ENCODE measurements around the gene STRBP.
A peak's percentile ranks its signal among the peaks of the same experiment; 100 is the strongest.
"Not testable (repeated sequence)": the region's sequence is repeated elsewhere in the genome, so short reads cannot be mapped to it uniquely, and the experiment has no call there.

Gene STRBP

DNA sequence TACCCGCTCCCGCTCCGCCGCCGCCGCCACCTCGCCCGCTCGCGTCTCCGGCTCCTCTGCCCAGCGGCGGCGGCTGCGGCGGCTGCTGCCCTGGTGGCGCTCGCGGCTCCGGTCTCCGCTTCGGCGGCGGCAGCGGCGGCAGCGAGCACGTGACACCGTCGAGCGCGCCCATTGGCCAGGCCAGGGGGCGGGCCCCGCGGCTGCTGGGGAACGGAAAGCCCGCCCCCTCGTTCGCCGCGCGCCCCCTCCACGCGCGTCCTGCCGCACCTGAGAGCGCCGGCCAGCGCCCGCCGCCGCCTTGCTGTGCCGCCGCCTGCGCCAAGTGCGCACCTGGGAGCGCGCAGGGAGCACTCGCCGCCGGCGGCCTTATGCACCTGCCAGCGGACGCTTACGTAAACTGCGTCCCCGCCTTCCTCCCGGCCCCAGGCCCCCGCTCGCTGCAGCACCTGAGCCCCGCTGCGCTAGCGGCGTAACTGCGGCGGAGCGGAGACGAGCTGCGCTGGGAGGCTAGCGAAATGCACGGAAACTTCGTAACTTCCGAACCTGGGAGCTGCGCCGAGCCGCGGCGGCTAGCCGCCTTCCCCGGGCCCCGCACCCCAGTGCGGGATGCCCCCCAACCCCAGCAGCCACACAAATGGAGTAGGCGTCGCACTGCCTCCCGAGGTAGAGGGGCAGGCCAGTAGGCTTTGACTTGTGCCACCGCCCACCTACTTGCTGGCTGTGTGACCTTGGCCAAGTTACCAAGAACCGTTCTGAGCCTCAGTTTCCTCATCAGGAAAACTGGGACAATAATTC lies at the start of gene STRBP:
Gene STRBP, minus strand, starts transcription at position 122 of the 795 bp plus-strand sequence. CDS start 84,452 bp downstream, outside the sequence.
- DNase-seq, result peak; percentile 91 to 94

DNA sequence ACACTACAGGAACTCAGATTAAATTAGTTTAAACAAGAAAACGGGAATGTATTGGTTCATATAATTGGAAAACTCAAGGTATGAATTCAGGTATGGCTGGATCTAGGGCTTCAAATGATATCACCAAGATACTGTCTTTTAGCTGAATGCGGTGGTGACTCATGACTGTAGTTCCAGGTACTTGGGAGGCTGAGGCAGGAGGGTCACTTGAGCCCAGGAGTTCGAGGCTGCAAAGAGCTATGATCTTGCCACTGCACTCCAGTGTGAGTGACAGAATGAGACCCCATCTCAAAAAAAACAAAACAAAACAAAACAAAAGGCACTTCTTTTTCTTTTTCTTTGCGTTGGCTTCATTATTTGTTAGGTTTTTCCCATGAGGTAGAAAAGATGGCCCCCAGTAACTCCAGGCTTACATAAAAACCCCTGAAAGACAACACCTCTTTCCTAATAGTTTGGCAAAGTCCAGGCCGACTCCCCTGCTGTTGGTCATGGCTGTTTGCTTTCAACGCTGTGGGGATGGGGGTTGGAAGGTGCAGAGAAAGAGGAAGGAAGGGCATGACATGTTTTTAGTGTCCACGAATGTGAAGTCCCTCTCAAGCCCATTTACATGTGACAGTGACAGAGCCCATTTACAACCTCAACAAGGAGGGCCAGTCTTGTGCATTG lies 47.8 kb upstream of the STRBP start:
- no peak for DNase-seq

- DNase-seq, result no peak
These were observed 47.2 kb upstream of the STRBP start for GRCh38 chr9:123315635-123316034.

DNA sequence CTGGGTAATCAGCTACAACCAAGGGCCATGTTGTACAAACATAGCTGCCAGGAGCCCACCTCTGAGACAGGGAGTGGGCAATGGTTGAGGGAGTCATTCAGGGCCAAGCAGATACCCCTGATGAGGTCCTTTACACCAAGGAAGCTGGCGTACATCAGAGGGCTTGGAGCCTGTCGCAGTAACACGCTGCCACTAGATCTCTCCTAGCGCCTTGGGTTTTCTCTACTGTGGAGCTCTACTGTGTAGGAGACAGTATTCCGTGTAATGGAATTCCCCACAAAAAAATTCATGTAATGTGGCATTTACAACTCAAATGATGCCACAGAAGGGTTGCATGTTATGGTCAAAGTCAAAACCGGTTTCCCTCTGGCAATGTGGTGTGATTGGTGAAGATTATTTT lies 46.2 kb upstream of the STRBP start:
- no peak for DNase-seq

- DNase-seq, result no peak
These were observed 44.0 kb upstream of the STRBP start for GRCh38 chr9:123312306-123312877.

GRCh38 chr9:123311250-123311752 lies 42.9 kb upstream of the STRBP start:
- DNase-seq, result no peak

DNA sequence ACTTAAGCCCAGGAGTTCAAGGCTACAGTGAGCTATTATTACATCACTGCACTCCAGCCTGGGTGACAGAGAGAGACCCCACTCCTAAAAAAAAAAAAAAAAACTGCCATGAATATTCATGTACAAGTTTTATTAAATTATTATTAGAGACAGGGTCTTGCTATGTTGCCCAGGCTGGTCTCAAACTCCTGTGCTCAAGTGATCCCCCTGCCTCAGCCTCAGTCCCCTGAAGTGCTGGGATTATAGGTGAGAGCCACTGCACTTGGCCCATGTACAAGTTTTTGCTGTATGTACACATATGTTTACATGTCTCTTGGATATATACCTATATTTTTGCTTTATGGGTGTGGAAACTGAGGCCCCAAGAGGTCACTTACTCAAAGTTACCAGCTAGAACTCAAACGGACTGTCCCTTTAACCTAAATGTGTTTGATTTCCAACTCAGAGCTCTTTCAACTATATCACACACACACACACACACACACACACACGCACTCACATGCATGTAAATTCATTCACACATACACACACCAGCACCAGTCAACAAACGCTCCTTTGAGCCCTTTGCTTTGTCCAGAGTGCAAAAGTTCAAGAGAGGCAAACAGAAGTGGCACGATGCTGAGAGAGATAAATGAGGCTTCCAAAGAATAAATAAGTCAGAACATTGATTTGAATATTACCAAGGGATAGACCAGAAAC lies 42.3 kb upstream of the STRBP start:
- DNase-seq, result no peak

- DNase-seq, result no peak
These were observed 41.2 kb upstream of the STRBP start for GRCh38 chr9:123309611-123310010.

GRCh38 chr9:123305879-123306278 lies 37.5 kb upstream of the STRBP start:
- no peak for DNase-seq

DNA sequence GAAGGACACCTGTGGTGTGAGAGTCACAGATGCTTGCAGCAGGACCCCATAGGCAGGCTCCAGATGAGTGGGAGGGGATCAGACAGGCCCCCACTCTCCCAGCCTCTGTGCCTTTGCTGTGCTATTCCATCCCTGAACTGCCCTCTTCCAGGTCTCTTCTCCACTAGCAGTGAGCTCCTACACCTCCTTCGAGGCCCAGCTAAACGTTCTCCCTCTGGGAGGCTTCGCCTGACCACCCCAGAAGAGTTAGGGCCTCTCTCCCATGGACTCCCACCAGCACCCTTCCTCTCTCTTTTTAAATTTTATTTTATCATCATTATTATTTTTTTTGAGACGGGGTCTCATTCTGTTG lies 35.9 kb upstream of the STRBP start:
- no peak for DNase-seq

GRCh38 chr9:123302348-123303214 lies 34.2 kb upstream of the STRBP start:
- DNase-seq, result no peak

DNA sequence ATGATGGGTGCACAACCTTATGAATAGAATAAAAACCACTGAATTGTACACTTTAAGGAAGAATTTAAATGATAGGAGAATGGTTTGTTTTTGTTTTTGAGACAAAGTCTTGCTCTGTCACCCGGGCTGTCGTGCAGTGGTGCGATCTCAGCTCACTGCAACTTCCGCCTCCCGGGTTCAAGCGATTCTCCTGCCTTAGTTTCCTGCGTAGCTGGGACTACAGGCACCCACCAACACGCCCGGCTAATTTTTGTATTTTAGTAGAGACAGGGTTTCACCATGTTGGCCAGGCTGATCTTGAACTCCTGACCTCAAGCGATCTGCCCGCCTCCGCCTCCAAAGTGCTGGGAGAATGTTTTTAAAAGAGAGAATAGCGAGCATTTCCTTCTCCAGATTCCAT lies 33.5 kb upstream of the STRBP start:
- not testable (repeated sequence) for DNase-seq

- DNase-seq, result no peak
These were observed 32.2 kb upstream of the STRBP start for GRCh38 chr9:123300554-123300953.

GRCh38 chr9:123299558-123300126 lies 31.3 kb upstream of the STRBP start:
- DNase-seq, result no peak

- DNase-seq, result no peak
These were observed 27.8 kb upstream of the STRBP start for GRCh38 chr9:123296174-123296573.

DNA sequence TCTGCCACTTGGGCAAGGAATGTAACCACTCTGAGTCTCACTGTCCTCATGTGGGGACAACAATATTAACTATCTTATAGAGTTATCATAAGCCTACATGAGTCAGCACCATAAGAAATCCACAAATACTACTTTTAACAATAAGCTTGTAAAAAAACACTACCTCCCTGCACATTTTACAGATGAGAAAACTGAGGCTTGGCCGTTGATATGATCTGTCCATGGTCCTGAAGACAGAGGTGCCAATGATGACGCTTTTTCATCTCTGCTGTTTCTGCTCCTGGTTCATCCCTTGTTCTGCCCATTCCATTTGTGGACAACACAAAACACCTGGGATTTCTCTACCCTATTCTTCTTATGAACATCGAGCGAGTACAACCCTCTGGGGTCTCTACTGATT lies 23.4 kb upstream of the STRBP start:
- DNase-seq, result no peak

- no peak for DNase-seq
These were observed 22.4 kb upstream of the STRBP start for GRCh38 chr9:123290764-123291163.

DNA sequence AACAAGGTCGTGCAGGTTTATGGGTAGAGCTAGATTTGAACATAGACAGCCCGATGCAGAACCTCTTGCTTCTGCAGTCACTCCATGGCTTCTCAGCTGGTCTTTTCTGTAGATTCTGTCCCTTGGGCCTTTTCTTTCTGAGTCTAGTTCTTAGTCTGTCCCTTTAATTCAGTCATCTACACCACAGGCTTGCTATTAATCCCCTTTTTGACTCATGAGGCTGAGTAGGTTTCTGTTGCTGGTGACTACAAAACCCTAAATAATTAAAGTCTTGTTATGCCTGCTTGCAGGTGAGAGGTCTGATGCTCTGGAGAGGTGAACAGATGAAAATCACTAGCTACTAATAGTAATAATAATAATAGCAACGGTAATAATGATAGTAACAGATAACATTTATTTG lies 19.3 kb upstream of the STRBP start:
- no peak for DNase-seq

GRCh38 chr9:123286324-123286723 lies 17.9 kb upstream of the STRBP start:
- DNase-seq, result no peak

DNA sequence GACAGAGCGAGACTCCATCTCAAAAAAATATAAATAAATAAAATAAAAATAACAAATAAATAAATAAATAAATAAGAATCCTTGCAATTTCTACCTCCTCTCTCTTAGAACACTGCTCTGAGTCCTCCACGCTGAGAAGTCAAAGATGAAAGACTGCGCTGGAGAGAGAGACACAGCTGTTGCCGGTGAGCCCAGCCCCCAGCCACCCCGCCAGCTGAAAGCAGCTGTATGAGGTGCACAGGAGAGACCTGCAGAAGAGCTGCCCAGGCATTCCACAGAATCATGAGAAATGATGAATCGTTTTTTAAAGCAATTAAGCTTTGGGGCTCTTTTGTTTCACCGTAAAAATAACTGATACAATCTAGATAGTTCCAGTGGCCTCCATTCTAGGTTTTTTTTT lies 16.3 kb upstream of the STRBP start:
- DNase-seq, result no peak

- no peak for DNase-seq
These were observed 15.1 kb upstream of the STRBP start for GRCh38 chr9:123283455-123283854.

- DNase-seq, result no peak
These were observed 14.6 kb upstream of the STRBP start for GRCh38 chr9:123283048-123283408.
